ENCODE measurements around the gene WFDC13.
"Not testable (repeated sequence)": the region's sequence is repeated elsewhere in the genome, so short reads cannot be mapped to it uniquely, and the experiment has no call there.

The WFDC13 gene

GRCh38 chr20:45701873-45702272 lies at the start of gene WFDC13:
Gene WFDC13 (plus strand): TSS chr20:45702038. CDS start chr20:45702124, 86 bp downstream.
- no peak for DNase-seq (ENCODE audit: low read depth)

- not testable (repeated sequence) for DNase-seq (ENCODE audit: low read depth)
These were observed 44.8 kb upstream of the WFDC13 start for GRCh38 chr20:45657038-45657437.

- no peak for DNase-seq (ENCODE audit: low read depth)
These were observed 31.7 kb upstream of the WFDC13 start, which contains the start of gene WFDC11 for GRCh38 chr20:45670139-45670538. Gene WFDC11 (minus strand): TSS chr20:45670239. CDS start chr20:45650600, 19,639 bp downstream.

- DNase-seq (ENCODE audit: low read depth): no peak
These were observed 29.1 kb upstream of the WFDC13 start for GRCh38 chr20:45672765-45673164.

GRCh38 chr20:45679650-45680049 lies 22.2 kb upstream of the WFDC13 start:
- DNase-seq (ENCODE audit: low read depth): no peak

- no peak for DNase-seq (ENCODE audit: low read depth)
These were observed 15.9 kb upstream of the WFDC13 start for GRCh38 chr20:45685896-45686295.

- DNase-seq (ENCODE audit: low read depth): not testable (repeated sequence)
These were observed 8.5 kb upstream of the WFDC13 start for GRCh38 chr20:45693346-45693745.

- no peak for DNase-seq (ENCODE audit: low read depth)
These were observed 6.3 kb upstream of the WFDC13 start for GRCh38 chr20:45695496-45695895.

GRCh38 chr20:45701104-45701503 lies 734 bp upstream of the WFDC13 start:
- DNase-seq (ENCODE audit: low read depth): no peak

GRCh38 chr20:45704969-45705637 lies 3.3 kb downstream of the WFDC13 start, which contains the start of gene WFDC10B:
Gene WFDC10B (minus strand): TSS chr20:45705019. CDS start chr20:45685992, 19,027 bp downstream.
- DNase-seq (ENCODE audit: low read depth): no peak

- not testable (repeated sequence) for DNase-seq (ENCODE audit: low read depth)
These were observed 14.4 kb downstream of the WFDC13 start for GRCh38 chr20:45716141-45716688.

- DNase-seq (ENCODE audit: low read depth): no peak
These were observed 20.2 kb downstream of the WFDC13 start, which contains the start of gene SPINT4 for GRCh38 chr20:45722047-45722446. Gene SPINT4 (plus strand): TSS chr20:45722347. CDS start chr20:45722368, 21 bp downstream.

GRCh38 chr20:45725134-45725533 lies 23.3 kb downstream of the WFDC13 start:
- DNase-seq (ENCODE audit: low read depth): no peak

GRCh38 chr20:45727044-45727443 lies 25.2 kb downstream of the WFDC13 start:
- no peak for DNase-seq (ENCODE audit: low read depth)

- DNase-seq (ENCODE audit: low read depth): no peak
These were observed 30.4 kb downstream of the WFDC13 start for GRCh38 chr20:45732199-45732598.

- DNase-seq (ENCODE audit: low read depth): no peak
These were observed 33.7 kb downstream of the WFDC13 start for GRCh38 chr20:45735552-45735951.

- no peak for DNase-seq (ENCODE audit: low read depth)
These were observed 34.1 kb downstream of the WFDC13 start for GRCh38 chr20:45735988-45736387.

- DNase-seq (ENCODE audit: low read depth): no peak
These were observed 40.8 kb downstream of the WFDC13 start for GRCh38 chr20:45742596-45742995.

GRCh38 chr20:45745015-45745414 lies 43.2 kb downstream of the WFDC13 start:
- no peak for DNase-seq (ENCODE audit: low read depth)

- DNase-seq (ENCODE audit: low read depth): no peak
These were observed 49.9 kb downstream of the WFDC13 start for GRCh38 chr20:45751721-45752120.

- DNase-seq (ENCODE audit: low read depth): no peak
These were observed 50.9 kb downstream of the WFDC13 start for GRCh38 chr20:45752746-45753145.

- DNase-seq (ENCODE audit: low read depth): no peak
These were observed 56.3 kb downstream of the WFDC13 start for GRCh38 chr20:45758096-45758495.

Measured in activated T-cell treated with anti-CD3 and anti-CD28 coated beads for 48 hours (primary cell).